HEK293 (cell line): ENCODE measurements around the gene SPRED2.

Experiments used
- CTCF ChIA-PET: fragments of 350-600 bp; formaldehyde crosslinking; extraction: SDS; loops from one replicate; lab custom pipeline; 2021; ENCODE audit warnings: antibody characterized with exemption; lab: Yijun Ruan, JAX
- POLR2A ChIA-PET: fragments of 300-600 bp; formaldehyde crosslinking; extraction: SDS; loops from one replicate; lab custom pipeline; 2020; ENCODE audit warnings: antibody characterized with exemption, inconsistent platforms; lab: Yijun Ruan, JAX
- H3K27ac ChIP-seq: fragments of 200-500 bp; sonication (Bioruptor generic); 2 replicates; pipeline ENCODE4 v1.5.1; 2014; ENCODE audit warnings: low read depth, low read length, control low read depth, inconsistent platforms; ENCODE audit errors: extremely low read depth
- H3K36me3 ChIP-seq, 2 experiments: fragments of 200-500 bp in 1 of 2; sonication (Bioruptor generic) in 1 of 2; 1 replicate in 1 of 2; 2 replicates in 1 of 2; pipeline ENCODE4 v1.5.1; 2014 to 2017; ENCODE audit warnings: inconsistent platforms in 2 of 2, low read length in 2 of 2; ENCODE audit not compliant: control insufficient read depth in 2 of 2, insufficient read depth in 1 of 2
- H3K4me1 ChIP-seq: fragments of 200-500 bp; sonication (Bioruptor generic); 2 replicates; pipeline ENCODE4 v1.5.1; 2014; ENCODE audit warnings: mild to moderate bottlenecking, low read length, inconsistent platforms; ENCODE audit not compliant: control insufficient read depth, insufficient read depth
- H3K4me3 ChIP-seq: 2 replicates; pipeline ENCODE4 v1.5.1; 2011; ENCODE audit warnings: low read depth, mild to moderate bottlenecking, control low read depth, low read length, moderate library complexity
- H3K9me3 ChIP-seq: fragments of 200-500 bp; sonication (Bioruptor generic); 2 replicates; pipeline ENCODE4 v1.5.1; 2014; ENCODE audit warnings: low read depth, low read length, inconsistent platforms; ENCODE audit not compliant: control insufficient read depth, insufficient read depth
- KLF10 ChIP-seq: fragments of 450-650 bp; IDR thresholded peaks from 2 replicates; pipeline ENCODE4 v1.5.1; 2018; ENCODE audit warnings: missing biosample characterization, mild to moderate bottlenecking, missing genetic modification characterization
- KLF16 ChIP-seq: fragments of 450-650 bp; formaldehyde crosslinking; IDR thresholded peaks from 2 replicates; pipeline ENCODE4 v1.5.1; 2017; ENCODE audit warnings: missing biosample characterization, missing genetic modification characterization
- KLF8 ChIP-seq: fragments of 450-650 bp; formaldehyde crosslinking; IDR thresholded peaks from 2 replicates; pipeline ENCODE4 v1.5.1; 2016; ENCODE audit warnings: missing biosample characterization, missing genetic modification characterization
- RBAK ChIP-seq: fragments of 450-650 bp; formaldehyde crosslinking; IDR thresholded peaks from 2 replicates; pipeline ENCODE4 v1.5.1; 2016; ENCODE audit warnings: missing biosample characterization, missing genetic modification characterization
- WT1 ChIP-seq: fragments of 450-650 bp; formaldehyde crosslinking; IDR thresholded peaks from 2 replicates; pipeline ENCODE4 v1.5.1; 2016; ENCODE audit warnings: missing biosample characterization, missing genetic modification characterization
- ZNF2 ChIP-seq: fragments of 450-650 bp; formaldehyde crosslinking; IDR thresholded peaks from 2 replicates; pipeline ENCODE4 v1.5.1; 2016; ENCODE audit warnings: missing biosample characterization, missing genetic modification characterization
- ZNF24 ChIP-seq: fragments of 450-650 bp; formaldehyde crosslinking; IDR thresholded peaks from 2 replicates; pipeline ENCODE4 v1.5.1; 2016; ENCODE audit warnings: missing biosample characterization, missing genetic modification characterization
- ZNF292 ChIP-seq: fragments of 450-650 bp; formaldehyde crosslinking; IDR thresholded peaks from 2 replicates; pipeline ENCODE4 v1.5.1; 2016; ENCODE audit warnings: low read depth, missing biosample characterization, missing genetic modification characterization, borderline replicate concordance
- ZNF324 ChIP-seq: fragments of 450-650 bp; formaldehyde crosslinking; IDR thresholded peaks from 2 replicates; pipeline ENCODE4 v1.5.1; 2016; ENCODE audit warnings: missing biosample characterization, missing genetic modification characterization
- ZNF354C ChIP-seq: fragments of 450-650 bp; formaldehyde crosslinking; IDR thresholded peaks from 2 replicates; pipeline ENCODE4 v1.5.1; 2016; ENCODE audit warnings: missing biosample characterization, missing genetic modification characterization, low read depth, borderline replicate concordance
- ZNF521 ChIP-seq: fragments of 450-650 bp; formaldehyde crosslinking; IDR thresholded peaks from 2 replicates; pipeline ENCODE4 v1.5.1; 2017; ENCODE audit warnings: missing biosample characterization, mild to moderate bottlenecking, missing genetic modification characterization
- ZNF623 ChIP-seq: fragments of 450-650 bp; formaldehyde crosslinking; IDR thresholded peaks from 2 replicates; pipeline ENCODE4 v1.5.1; 2016; ENCODE audit warnings: missing biosample characterization, missing genetic modification characterization
- ZNF660 ChIP-seq: fragments of 450-650 bp; IDR thresholded peaks from 2 replicates; pipeline ENCODE4 v1.5.1; 2018; ENCODE audit warnings: missing biosample characterization, mild to moderate bottlenecking, missing genetic modification characterization
- ZNF777 ChIP-seq: fragments of 450-650 bp; formaldehyde crosslinking; IDR thresholded peaks from 2 replicates; pipeline ENCODE4 v1.5.1; 2017; ENCODE audit warnings: missing biosample characterization, missing genetic modification characterization, borderline replicate concordance
- TF ChIP-seq, protein P1 (sequence below): fragments of 450-650 bp; formaldehyde crosslinking; IDR thresholded peaks from 2 replicates; pipeline ENCODE4 v1.5.1; 2016; ENCODE audit warnings: missing biosample characterization, missing genetic modification characterization
- TF ChIP-seq, protein P2 (sequence below): fragments of 450-650 bp; formaldehyde crosslinking; IDR thresholded peaks from 2 replicates; pipeline ENCODE4 v1.5.1; 2016; ENCODE audit warnings: missing biosample characterization, missing genetic modification characterization
- TF ChIP-seq, protein P3 (sequence below): fragments of 450-650 bp; IDR thresholded peaks from 2 replicates; pipeline ENCODE4 v1.5.1; 2018; ENCODE audit warnings: missing biosample characterization, missing genetic modification characterization
- TF ChIP-seq, protein P4 (sequence below): fragments of 450-650 bp; formaldehyde crosslinking; IDR thresholded peaks from 2 replicates; pipeline ENCODE4 v1.5.1; 2016; ENCODE audit warnings: missing biosample characterization, missing genetic modification characterization, borderline replicate concordance

Gene SPRED2

DNA sequence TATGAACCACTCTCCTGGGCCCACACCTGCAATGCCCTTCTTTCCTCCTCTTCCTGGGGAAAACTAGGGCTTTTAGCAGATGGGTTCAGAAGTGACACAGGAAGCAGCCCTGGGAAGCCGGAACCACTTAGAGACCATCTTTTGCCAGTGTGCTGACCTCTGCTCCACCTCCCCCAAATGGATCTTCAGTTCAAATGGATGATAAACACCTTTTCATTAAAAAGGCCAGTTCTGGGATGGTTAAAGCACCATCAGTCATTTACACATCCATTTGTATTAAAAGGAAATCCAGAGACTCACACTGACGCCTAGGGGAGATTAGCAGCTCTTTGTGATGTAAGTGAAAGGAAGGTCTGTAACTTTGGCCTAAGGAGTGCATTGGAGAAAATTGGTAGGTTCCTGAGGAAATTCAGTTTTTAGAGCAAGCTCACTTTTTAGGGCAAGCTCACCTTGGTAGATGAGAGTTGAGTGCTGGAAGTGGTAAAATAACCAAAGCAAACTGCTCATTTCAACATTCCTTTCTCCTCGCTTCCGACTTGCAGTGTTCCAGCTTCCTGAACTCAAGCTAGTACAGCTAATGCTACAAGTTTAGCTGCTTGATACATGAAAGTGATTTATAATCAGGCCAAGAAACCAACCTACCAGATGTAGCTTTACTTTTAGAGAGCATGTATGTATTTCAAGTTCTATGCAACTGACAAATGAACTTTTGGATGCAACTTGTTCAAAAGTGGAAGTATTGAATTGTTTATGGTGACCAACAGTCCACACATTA, 157.1 kb downstream of the SPRED2 start:
- Histone ChIP-seq H3K9me3 (no peaks in the 10 kb centered on the region), H3K4me1 (no peaks in the 10 kb centered on the region), H3K27ac (no peak overlapping the region), H3K4me3 (no peak overlapping the region), H3K36me3 (peaks cover 3 to 23% of the 10 kb centered on the region in 2 experiments)
- POLR2A ChIA-PET = no interaction called here
- TF ChIP-seq KLF8 (tag by site-specific recombination) (no peak), ZNF2 (no peak)
- TF ChIP-seq, protein P1, sequence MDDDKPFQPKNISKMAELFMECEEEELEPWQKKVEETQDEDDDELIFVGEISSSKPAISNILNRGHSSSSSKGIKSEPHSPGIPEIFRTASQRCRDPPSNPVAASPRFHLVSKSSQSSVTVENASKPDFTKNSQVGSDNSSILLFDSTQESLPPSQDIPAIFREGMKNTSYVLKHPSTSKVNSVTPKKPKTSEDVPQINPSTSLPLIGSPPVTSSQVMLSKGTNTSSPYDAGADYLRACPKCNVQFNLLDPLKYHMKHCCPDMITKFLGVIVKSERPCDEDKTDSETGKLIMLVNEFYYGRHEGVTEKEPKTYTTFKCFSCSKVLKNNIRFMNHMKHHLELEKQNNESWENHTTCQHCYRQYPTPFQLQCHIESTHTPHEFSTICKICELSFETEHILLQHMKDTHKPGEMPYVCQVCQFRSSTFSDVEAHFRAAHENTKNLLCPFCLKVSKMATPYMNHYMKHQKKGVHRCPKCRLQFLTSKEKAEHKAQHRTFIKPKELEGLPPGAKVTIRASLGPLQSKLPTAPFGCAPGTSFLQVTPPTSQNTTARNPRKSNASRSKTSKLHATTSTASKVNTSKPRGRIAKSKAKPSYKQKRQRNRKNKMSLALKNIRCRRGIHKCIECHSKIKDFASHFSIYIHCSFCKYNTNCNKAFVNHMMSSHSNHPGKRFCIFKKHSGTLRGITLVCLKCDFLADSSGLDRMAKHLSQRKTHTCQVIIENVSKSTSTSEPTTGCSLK (tag by site-specific recombination) = no peak
- TF ChIP-seq, protein P2, sequence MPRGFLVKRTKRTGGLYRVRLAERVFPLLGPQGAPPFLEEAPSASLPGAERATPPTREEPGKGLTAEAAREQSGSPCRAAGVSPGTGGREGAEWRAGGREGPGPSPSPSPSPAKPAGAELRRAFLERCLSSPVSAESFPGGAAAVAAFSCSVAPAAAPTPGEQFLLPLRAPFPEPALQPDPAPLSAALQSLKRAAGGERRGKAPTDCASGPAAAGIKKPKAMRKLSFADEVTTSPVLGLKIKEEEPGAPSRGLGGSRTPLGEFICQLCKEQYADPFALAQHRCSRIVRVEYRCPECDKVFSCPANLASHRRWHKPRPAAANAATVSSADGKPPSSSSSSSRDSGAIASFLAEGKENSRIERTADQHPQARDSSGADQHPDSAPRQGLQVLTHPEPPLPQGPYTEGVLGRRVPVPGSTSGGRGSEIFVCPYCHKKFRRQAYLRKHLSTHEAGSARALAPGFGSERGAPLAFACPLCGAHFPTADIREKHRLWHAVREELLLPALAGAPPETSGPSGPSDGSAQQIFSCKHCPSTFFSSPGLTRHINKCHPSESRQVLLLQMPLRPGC (tag by site-specific recombination) = no peak
- TF ChIP-seq, protein P3, sequence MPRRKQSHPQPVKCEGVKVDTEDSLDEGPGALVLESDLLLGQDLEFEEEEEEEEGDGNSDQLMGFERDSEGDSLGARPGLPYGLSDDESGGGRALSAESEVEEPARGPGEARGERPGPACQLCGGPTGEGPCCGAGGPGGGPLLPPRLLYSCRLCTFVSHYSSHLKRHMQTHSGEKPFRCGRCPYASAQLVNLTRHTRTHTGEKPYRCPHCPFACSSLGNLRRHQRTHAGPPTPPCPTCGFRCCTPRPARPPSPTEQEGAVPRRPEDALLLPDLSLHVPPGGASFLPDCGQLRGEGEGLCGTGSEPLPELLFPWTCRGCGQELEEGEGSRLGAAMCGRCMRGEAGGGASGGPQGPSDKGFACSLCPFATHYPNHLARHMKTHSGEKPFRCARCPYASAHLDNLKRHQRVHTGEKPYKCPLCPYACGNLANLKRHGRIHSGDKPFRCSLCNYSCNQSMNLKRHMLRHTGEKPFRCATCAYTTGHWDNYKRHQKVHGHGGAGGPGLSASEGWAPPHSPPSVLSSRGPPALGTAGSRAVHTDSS (tag by site-specific recombination) = no peak
- CTCF ChIA-PET = interaction anchor here (0.8 to 1.3 kb wide), 2 partner anchors 10 to 14 kb away, joined by 3 to 9 read pairs; no protein-coding TSS in a partner anchor

DNA sequence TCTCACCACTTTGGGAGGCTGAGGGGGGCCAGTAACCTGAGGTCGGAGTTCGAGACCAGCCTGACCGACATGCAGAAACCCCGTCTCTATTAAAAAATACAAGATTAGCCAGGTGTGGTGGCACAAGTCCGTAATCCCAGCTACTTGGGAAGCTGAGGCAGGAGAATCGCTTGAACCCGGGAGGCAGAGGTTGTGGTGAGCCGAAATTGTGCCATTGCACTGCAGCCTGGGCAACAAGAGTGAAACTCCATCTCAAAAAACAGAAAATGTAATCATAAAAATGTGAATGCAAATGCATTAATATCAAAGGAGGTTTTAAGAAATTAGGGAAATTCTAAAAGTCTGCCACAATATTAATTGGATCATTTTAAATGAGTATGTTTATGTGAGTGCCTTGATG, 159.1 kb downstream of the SPRED2 start:
- no peak overlapping the region for H3K27ac ChIP-seq
- CTCF ChIA-PET = no interaction called here
- no peak overlapping the region for H3K4me3 ChIP-seq
- H3K9me3 ChIP-seq = no peaks in the 10 kb centered on the region
- no peaks in the 10 kb centered on the region for H3K4me1 ChIP-seq
- POLR2A ChIA-PET = no interaction called here
- H3K36me3 ChIP-seq = peaks cover 3 to 29% of the 10 kb centered on the region in 2 experiments
- no peak for TF ChIP-seq KLF16 (tag by site-specific recombination)
- TF ChIP-seq ZNF623 (tag by site-specific recombination) = no peak
- TF ChIP-seq ZNF24 (tag by site-specific recombination) = no peak
- no peak for TF ChIP-seq ZNF292
- TF ChIP-seq, protein P4, sequence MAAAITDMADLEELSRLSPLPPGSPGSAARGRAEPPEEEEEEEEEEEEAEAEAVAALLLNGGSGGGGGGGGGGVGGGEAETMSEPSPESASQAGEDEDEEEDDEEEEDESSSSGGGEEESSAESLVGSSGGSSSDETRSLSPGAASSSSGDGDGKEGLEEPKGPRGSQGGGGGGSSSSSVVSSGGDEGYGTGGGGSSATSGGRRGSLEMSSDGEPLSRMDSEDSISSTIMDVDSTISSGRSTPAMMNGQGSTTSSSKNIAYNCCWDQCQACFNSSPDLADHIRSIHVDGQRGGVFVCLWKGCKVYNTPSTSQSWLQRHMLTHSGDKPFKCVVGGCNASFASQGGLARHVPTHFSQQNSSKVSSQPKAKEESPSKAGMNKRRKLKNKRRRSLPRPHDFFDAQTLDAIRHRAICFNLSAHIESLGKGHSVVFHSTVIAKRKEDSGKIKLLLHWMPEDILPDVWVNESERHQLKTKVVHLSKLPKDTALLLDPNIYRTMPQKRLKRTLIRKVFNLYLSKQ (tag by site-specific recombination) = no peak
- no peak for TF ChIP-seq ZNF521 (tag by site-specific recombination)

DNA sequence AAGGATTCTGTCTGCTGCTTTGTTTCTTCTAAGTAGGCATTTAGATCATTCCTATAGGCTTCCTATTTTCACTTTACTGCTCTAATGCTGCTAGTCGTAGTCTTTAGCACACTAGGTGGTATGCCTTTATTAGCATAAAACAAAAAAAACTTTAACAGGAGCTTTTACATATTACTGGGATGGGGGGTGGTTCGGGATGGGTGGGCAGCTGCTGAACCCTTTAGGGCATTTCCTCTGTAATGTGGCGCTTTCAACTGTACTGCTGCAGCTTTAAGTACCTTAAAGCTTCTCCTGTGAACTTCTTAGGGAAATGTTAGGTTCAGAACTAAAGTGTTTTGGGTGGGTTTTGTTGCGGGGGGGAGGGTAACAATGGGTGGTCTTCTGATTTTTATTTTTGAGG, 163.4 kb downstream of the SPRED2 start:
- H3K4me1 ChIP-seq = peaks cover 7% of the 10 kb centered on the region; the same call in 1 of the 2 replicates
- H3K27ac ChIP-seq = no peak overlapping the region
- CTCF ChIA-PET = interaction anchor here (0.5 to 0.7 kb wide), 2 partner anchors 319 to 692 kb away, joined by 3 to 4 read pairs; no protein-coding TSS in a partner anchor
- H3K4me3 ChIP-seq = no peak overlapping the region
- H3K9me3 ChIP-seq = no peaks in the 10 kb centered on the region
- POLR2A ChIA-PET = interaction anchor here (0.6 kb wide), 1 partner anchor 109 kb away, joined by 3 read pairs; no protein-coding TSS in a partner anchor
- peaks cover 21 to 62% of the 10 kb centered on the region in 2 experiments for H3K36me3 ChIP-seq
- no peak for TF ChIP-seq ZNF660 (tag by site-specific recombination)
- TF ChIP-seq ZNF354C (tag by site-specific recombination) = no peak
- no peak for TF ChIP-seq RBAK (tag by site-specific recombination)
- TF ChIP-seq ZNF324 (tag by site-specific recombination) = no peak
- TF ChIP-seq WT1 (tag by site-specific recombination) = no peak
- TF ChIP-seq ZNF777 (tag by site-specific recombination) = no peak
- no peak for TF ChIP-seq KLF10
